ENCODE data around the gene BCL2.
"Not testable (repeated sequence)": the region's sequence is repeated elsewhere in the genome, so short reads cannot be mapped to it uniquely, and the experiment has no call there.

Gene BCL2

GRCh38 chr18:63319383-63320122 lies at the start of gene BCL2:
Gene BCL2 (minus strand): TSS chr18:63319769.
- H3K4me3 ChIP-seq (ENCODE audit: low read depth, low read length) = peak within 1 kb of the TSS; percentile 70
- in situ Hi-C loops (cut with HindIII; ENCODE audit: low sequenced_read_pairs) = no loop called here
- TF ChIP-seq CTCF (IDR thresholded peaks at IDR 0.05; ENCODE audit: low read depth, low read length, missing control alignments) = no peak
- DNase-seq (ENCODE audit: low read depth) = no peak

- H3K4me3 ChIP-seq (ENCODE audit: low read depth, low read length) = no peak overlapping the region
- in situ Hi-C loops (cut with HindIII; ENCODE audit: low sequenced_read_pairs) = no loop called here
- no peak for TF ChIP-seq CTCF (IDR thresholded peaks at IDR 0.05; ENCODE audit: low read depth, low read length, missing control alignments)
- DNase-seq (ENCODE audit: low read depth) = no peak
These were observed 49.0 kb upstream of the BCL2 start for GRCh38 chr18:63368611-63369010.

- peak; percentile 98 for DNase-seq (ENCODE audit: low read depth)
- H3K4me3 ChIP-seq (ENCODE audit: low read depth, low read length) = peak within 1 kb of the TSS; percentile 86
- TF ChIP-seq CTCF (IDR thresholded peaks at IDR 0.05; ENCODE audit: low read depth, low read length, missing control alignments) = no peak
- in situ Hi-C loops (cut with HindIII; ENCODE audit: low sequenced_read_pairs) = no loop called here
These were observed 47.7 kb upstream of the BCL2 start, which contains the start of gene KDSR for GRCh38 chr18:63367053-63367953. Gene KDSR (minus strand): TSS chr18:63367206. CDS start chr18:63367118, 88 bp downstream.

- peak; percentile 34 for DNase-seq (ENCODE audit: low read depth)
- in situ Hi-C loops (cut with HindIII; ENCODE audit: low sequenced_read_pairs) = no loop called here
- H3K4me3 ChIP-seq (ENCODE audit: low read depth, low read length) = peak overlapping the region; percentile 86
- no peak for TF ChIP-seq CTCF (IDR thresholded peaks at IDR 0.05; ENCODE audit: low read depth, low read length, missing control alignments)
These were observed 46.9 kb upstream of the BCL2 start for GRCh38 chr18:63366213-63367052.

- H3K4me3 ChIP-seq (ENCODE audit: low read depth, low read length) = peak overlapping the region; percentile 86
- DNase-seq (ENCODE audit: low read depth) = no peak
- in situ Hi-C loops (cut with HindIII; ENCODE audit: low sequenced_read_pairs) = no loop called here
- no peak for TF ChIP-seq CTCF (IDR thresholded peaks at IDR 0.05; ENCODE audit: low read depth, low read length, missing control alignments)
These were observed 46.3 kb upstream of the BCL2 start for GRCh38 chr18:63365876-63366212.

GRCh38 chr18:63363951-63364350 lies 44.4 kb upstream of the BCL2 start:
- in situ Hi-C loops (cut with HindIII; ENCODE audit: low sequenced_read_pairs) = no loop called here
- no peak for DNase-seq (ENCODE audit: low read depth)
- no peak overlapping the region for H3K4me3 ChIP-seq (ENCODE audit: low read depth, low read length)
- no peak for TF ChIP-seq CTCF (IDR thresholded peaks at IDR 0.05; ENCODE audit: low read depth, low read length, missing control alignments)

GRCh38 chr18:63363420-63363819 lies 43.9 kb upstream of the BCL2 start:
- H3K4me3 ChIP-seq (ENCODE audit: low read depth, low read length); DNase-seq (ENCODE audit: low read depth); in situ Hi-C loops (cut with HindIII; ENCODE audit: low sequenced_read_pairs): not testable (repeated sequence)

Measured in astrocyte of the cerebellum (primary cell).